A549 treated with ZK216348 at 1 μM for 4 hours (cell line): Measurements from ENCODE around the gene LSM4. TPM values are rescaled to one million over a fixed set of nuclear protein-coding genes. Genes with fewer than 3 reads are reported as not detected.

Experiments used
- total RNA-seq: library from RNA; stranded (reverse); fragments of 200-300 nt; extraction: Qiagen RNA extraction; gene quantifications from 5 replicates; pipeline ENCODE4 v1.2.3, GENCODE V29; 2022; ENCODE audit warnings: low read depth

Gene LSM4
- 200 to 249 TPM (median 235 TPM) in 5 replicates for total RNA-seq

DNA sequence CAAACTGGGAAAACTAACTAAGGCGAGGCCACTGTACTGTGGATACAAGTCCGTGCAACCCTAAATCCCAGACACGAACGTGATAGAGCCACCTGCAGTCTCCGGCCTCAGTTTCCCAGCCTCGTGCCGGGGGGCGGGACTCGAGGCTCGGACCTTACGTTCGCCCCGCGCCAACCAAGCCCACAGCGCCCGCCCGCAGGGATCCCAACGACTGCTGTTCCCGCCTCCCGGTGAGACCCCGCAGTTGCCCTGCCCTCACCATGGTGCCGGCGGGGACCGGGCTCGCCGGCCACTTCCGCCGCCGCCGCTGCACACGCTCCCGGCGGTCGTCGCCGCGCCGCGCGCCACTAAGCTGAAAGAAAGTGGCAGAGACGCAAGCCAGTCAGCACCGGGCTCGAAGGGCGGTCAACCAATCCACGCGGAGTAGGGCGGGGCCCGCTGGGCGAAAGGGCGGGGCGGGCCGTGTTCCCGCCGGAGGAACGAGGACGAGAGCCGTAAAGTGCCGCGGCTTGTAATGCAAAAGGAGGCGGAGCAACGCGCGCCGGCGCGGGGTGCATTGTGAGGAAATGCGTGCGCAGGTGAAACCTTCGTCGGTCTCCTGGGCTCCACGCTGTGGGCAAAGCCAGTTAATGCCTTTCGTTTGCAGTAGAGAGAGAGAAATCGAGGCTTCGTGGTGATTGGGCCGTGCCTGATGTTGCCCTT is at the start of gene LSM4:
LSM4 (minus strand) TSS at position 318 of the 702 bp plus-strand sequence; CDS start at position 262, 56 bp downstream.

DNA sequence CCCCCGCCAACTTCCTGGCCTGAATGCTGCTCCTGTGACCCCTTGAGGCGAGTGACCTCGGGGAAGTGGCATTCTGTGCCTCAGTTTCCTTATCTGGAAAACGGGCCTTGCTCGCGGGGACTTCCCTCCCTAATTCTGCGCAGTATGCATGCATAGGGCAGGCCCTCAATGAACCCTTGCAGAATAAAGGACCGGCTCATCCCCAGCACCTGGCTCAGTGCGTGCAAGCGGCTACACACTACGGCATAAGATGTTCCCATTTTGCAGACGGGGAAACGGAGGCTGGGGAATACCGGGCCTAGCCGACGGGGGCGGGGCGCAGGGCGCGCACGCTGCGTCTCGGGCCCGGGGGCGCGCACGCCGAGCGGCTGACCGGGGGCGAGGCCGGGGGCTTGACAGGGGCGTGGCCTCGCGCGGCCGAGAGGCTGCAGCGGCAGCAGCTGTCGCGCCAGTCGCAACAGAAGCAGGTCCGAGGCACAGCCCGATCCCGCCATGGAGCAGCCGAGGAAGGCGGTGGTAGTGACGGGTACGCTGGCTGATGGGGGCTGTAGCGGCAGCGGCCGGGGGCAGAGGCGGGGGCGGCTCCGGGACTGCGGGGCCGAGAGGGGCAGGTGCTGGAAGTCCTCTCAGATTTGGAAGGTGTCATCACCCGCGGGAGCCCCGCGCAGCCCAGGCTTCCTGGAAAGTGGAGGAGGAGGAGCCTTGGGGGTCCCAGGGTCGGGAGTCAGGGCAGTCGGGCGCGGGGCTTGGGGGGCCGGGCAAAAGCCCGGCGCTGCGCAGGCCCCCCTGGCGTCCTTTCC is 17.5 kb upstream of the LSM4 start, which contains the start of gene PGPEP1:
PGPEP1 (plus strand) TSS at position 409 of the 800 bp plus-strand sequence; CDS start at position 493, 84 bp downstream.

DNA sequence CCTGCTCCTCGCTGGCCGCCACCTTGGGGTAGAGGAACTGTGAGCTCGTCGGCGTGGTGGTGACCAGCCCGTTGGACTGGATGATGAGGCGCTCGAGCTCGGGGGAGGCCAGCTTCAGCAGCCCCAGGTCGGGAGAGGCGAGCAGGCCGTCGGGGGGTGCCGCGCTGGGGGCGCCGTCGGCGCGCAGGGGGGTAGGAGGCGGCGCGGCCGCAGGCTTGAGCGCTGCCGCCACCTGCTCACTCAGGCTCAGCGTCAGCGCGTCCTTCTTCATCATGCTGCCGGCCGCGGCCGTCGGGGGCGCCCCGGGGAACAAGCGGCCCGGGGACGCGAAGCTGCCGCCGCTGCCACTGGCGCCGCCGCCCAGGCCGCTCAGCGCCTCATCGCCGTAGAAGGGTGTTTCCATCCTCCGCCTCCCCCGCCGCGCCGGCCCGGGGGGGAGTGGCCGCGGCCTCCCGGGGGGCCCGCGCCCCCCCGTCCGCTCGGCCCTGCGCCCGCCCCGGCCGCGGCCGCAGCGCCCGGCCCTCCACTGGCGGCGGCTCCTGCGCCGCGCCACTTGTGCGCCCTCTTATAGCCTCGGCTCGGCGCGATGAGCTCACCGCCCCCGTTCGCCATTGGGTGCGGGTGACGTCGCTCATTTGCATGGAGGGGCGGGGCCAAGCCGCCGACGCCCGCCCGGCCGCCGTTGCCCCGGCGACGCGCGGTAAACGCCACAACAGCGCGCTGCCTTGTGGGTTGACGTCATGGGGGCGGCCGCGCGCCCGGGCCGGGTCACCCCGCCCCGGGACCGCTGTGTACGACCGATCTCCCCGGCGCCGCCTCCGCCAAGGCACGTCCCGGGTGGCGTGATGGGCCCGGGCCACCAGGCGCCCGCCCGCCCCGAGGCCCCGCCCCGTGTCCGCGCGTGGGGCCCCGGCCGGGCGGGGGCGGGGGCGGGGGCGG is 41.5 kb downstream of the LSM4 start, which contains the start of gene JUND:
JUND (minus strand) TSS at position 541 of the 939 bp plus-strand sequence; CDS start at position 403, 138 bp downstream.

DNA sequence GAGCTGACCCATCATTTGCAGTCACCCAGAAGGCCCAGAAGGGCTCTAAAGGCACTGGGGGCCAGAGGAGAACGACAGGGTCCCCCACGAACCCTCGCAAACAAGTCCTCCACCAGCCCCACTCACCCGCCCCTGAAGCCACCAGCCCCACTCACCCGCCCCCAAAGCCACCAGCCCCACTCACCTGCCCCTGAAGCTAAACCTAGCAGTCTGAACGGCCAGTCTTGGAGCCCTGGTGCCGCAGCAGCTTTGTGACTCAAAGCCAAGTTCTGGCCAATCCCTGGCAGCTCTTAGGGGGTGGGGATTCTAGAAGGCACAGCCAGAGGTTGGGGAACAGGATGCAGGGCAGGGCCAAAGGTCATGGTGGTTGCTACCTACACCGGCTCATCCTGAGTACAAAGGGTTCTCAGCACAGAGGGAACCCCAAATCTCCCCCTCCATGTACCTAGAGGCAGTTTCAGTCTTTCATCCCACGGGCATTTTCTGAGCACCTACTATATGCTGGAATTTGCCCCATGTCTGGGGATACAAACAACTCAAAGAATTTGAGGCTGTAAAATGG is 48.6 kb downstream of the LSM4 start, which contains the start of gene IQCN:
IQCN (minus strand) TSS at position 234 of the 562 bp plus-strand sequence. CDS start 4,974 bp downstream, outside the sequence.

Other genes starting within 250 kb of the LSM4 start
- not detected in 5 replicates for gene IL12RB1, start 236.1 kb downstream of the LSM4 start, total RNA-seq
- gene MAST3, start 225.3 kb downstream of the LSM4 start, total RNA-seq: 1.9 to 2.6 TPM (median 2.3 TPM) in 5 replicates
- gene PIK3R2, start 169.9 kb downstream of the LSM4 start, total RNA-seq: 1.0 to 16.9 TPM (median 11.6 TPM) in 5 replicates
- gene IFI30, start 149.3 kb downstream of the LSM4 start, total RNA-seq: 7.9 to 26.4 TPM (median 16.4 TPM) in 5 replicates
- gene MPV17L2, start 129.9 kb downstream of the LSM4 start, total RNA-seq: 6.7 to 12.9 TPM (median 12.3 TPM) in 5 replicates
- gene RAB3A, start 119.0 kb downstream of the LSM4 start, total RNA-seq: 0.50 to 1.3 TPM (median 0.95 TPM) in 5 replicates
- 0.12 to 0.99 TPM (median 0.14 TPM) in 3 of 5 replicates, not detected in the others for gene PDE4C, start 96.6 kb downstream of the LSM4 start, total RNA-seq
- 0.61 to 0.98 TPM (median 0.72 TPM) in 5 replicates for gene IQCN, start 48.6 kb downstream of the LSM4 start, total RNA-seq
- gene JUND, start 41.5 kb downstream of the LSM4 start, total RNA-seq: 22.6 to 65.5 TPM (median 54.9 TPM) in 5 replicates
- 1.6 to 3.2 TPM (median 2.6 TPM) in 5 replicates for gene PGPEP1, start 17.5 kb upstream of the LSM4 start, total RNA-seq
- 15.2 to 41.1 TPM (median 30.8 TPM) in 5 replicates for gene GDF15, start 63.1 kb upstream of the LSM4 start, total RNA-seq
- gene LRRC25, start 74.5 kb upstream of the LSM4 start, total RNA-seq: not detected in 5 replicates
- 30.2 to 51.6 TPM (median 49.6 TPM) in 5 replicates for gene SSBP4, start 96.3 kb upstream of the LSM4 start, total RNA-seq
- gene ISYNA1, start 115.1 kb upstream of the LSM4 start, total RNA-seq: 28.6 to 46.9 TPM (median 39.3 TPM) in 5 replicates
- 3.7 to 6.5 TPM (median 5.4 TPM) in 5 replicates for gene ELL, start 199.0 kb upstream of the LSM4 start, total RNA-seq
- 85.4 to 164 TPM (median 152 TPM) in 5 replicates for gene FKBP8, start 220.5 kb upstream of the LSM4 start, total RNA-seq
- gene KXD1, start 234.8 kb upstream of the LSM4 start, total RNA-seq: 74.1 to 108 TPM (median 102 TPM) in 5 replicates
- gene UBA52, start 248.8 kb upstream of the LSM4 start, total RNA-seq: 1,053 to 1,266 TPM (median 1,114 TPM) in 5 replicates